Neural cell (in vitro differentiated cells): Measurements from ENCODE around the gene ROR2. TPM values are rescaled to one million over a fixed set of nuclear protein-coding genes. Genes with fewer than 3 reads are reported as not detected.

Source experiments
- H2AFZ ChIP-seq: fragments of 200-600, 300-800 bp; sonication (generic), shearing (Covaris generic); 2 replicates; pipeline ENCODE4 v1.6.0; 2014; ENCODE audit warnings: low read depth, mild to moderate bottlenecking, antibody characterized with exemption, low read length, moderate library complexity
- H3F3A ChIP-seq: fragments of 200-600 bp; shearing (Covaris generic); 2 replicates; pipeline ENCODE4 v1.6.1; 2016; ENCODE audit warnings: mild to moderate bottlenecking, moderate library complexity, mixed read lengths, antibody characterized with exemption, low read length; ENCODE audit not compliant: insufficient read depth, poor library complexity, severe bottlenecking
- H3K27ac ChIP-seq: fragments of 200-600, 300-800 bp; sonication (generic), shearing (Covaris generic); 2 replicates; pipeline ENCODE4 v1.5.1; 2014; ENCODE audit warnings: mild to moderate bottlenecking, low read length, moderate library complexity
- H3K27me3 ChIP-seq: fragments of 300-800, 200-600 bp; sonication (generic), shearing (Covaris generic); 2 replicates; pipeline ENCODE4 v1.6.0; 2014; ENCODE audit warnings: mild to moderate bottlenecking, low read depth, low read length, moderate library complexity; ENCODE audit not compliant: insufficient read depth
- H3K36me3 ChIP-seq: fragments of 300-800, 200-600 bp; sonication (generic), shearing (Covaris generic); 2 replicates; pipeline ENCODE4 v1.5.1; 2014; ENCODE audit warnings: mild to moderate bottlenecking, antibody characterized with exemption, low read length, moderate library complexity; ENCODE audit not compliant: insufficient read depth
- H3K4me2 ChIP-seq: fragments of 300-800, 200-600 bp; sonication (generic), shearing (Covaris generic); 2 replicates; pipeline ENCODE4 v1.6.0; 2014; ENCODE audit warnings: mild to moderate bottlenecking, low read length
- H3K4me3 ChIP-seq: fragments of 300-800, 200-600 bp; sonication (generic), shearing (Covaris generic); 2 replicates; pipeline ENCODE4 v1.5.1; 2014; ENCODE audit warnings: mild to moderate bottlenecking, low read length, moderate library complexity
- H3K79me2 ChIP-seq: fragments of 200-600 bp; shearing (Covaris generic); replicated peaks from 2 replicates; pipeline ENCODE4 v1.6.0; 2014; ENCODE audit warnings: mild to moderate bottlenecking, low read length, moderate library complexity; ENCODE audit not compliant: insufficient read depth
- H3K9ac ChIP-seq: fragments of 300-800, 200-600 bp; sonication (generic), shearing (Covaris generic); 2 replicates; pipeline ENCODE4 v1.6.1; 2016; ENCODE audit warnings: mild to moderate bottlenecking, low read length, mixed read lengths
- H3K9me2 ChIP-seq: fragments of 200-600 bp; shearing (Covaris generic); 2 replicates; pipeline ENCODE4 v1.6.1; 2016; ENCODE audit warnings: mild to moderate bottlenecking, low read length, mixed read lengths; ENCODE audit not compliant: insufficient read depth
- H3K9me3 ChIP-seq: fragments of 200-600, 300-800 bp; sonication (generic), shearing (Covaris generic); 2 replicates; pipeline ENCODE4 v1.6.1; 2016; ENCODE audit warnings: mild to moderate bottlenecking, mixed run types, low read length, moderate library complexity, mixed read lengths
- H4K20me1 ChIP-seq: fragments of 200-600 bp; shearing (Covaris generic); 2 replicates; pipeline ENCODE4 v1.6.1; 2016; ENCODE audit warnings: mild to moderate bottlenecking, mixed run types; ENCODE audit not compliant: insufficient read depth
- CTCF ChIP-seq: fragments of 450-650 bp; IDR thresholded peaks from 2 replicates; pipeline ENCODE4 v1.5.1; 2014; ENCODE audit warnings: antibody characterized with exemption, mild to moderate bottlenecking, moderate library complexity; ENCODE audit not compliant: poor library complexity, severe bottlenecking
- EP300 ChIP-seq: fragments of 450-650 bp; conservative IDR thresholded peaks from 2 replicates; pipeline ENCODE4 v1.6.1; 2014; ENCODE audit warnings: antibody characterized with exemption, mild to moderate bottlenecking, moderate library complexity; ENCODE audit not compliant: poor library complexity, severe bottlenecking
- EZH2 ChIP-seq: fragments of 200-600, 300-800 bp; shearing (Covaris generic), sonication (generic); IDR thresholded peaks from 2 replicates; pipeline ENCODE4 v1.6.1; 2014; ENCODE audit warnings: antibody characterized with exemption, low read length, borderline replicate concordance, mild to moderate bottlenecking; ENCODE audit not compliant: insufficient read depth, poor library complexity, severe bottlenecking
- MXI1 ChIP-seq: fragments of 450-650 bp; conservative IDR thresholded peaks from 2 replicates; pipeline ENCODE4 v1.6.1; 2014; ENCODE audit warnings: antibody characterized with exemption, mild to moderate bottlenecking; ENCODE audit not compliant: poor library complexity, severe bottlenecking
- POLR2AphosphoS5 ChIP-seq: IDR thresholded peaks from 2 replicates; pipeline ENCODE4 v1.6.1; 2012
- RAD21 ChIP-seq: fragments of 450-650 bp; conservative IDR thresholded peaks from 2 replicates; pipeline ENCODE4 v1.6.1; 2014; ENCODE audit warnings: antibody characterized with exemption, mild to moderate bottlenecking, moderate library complexity
- REST ChIP-seq: IDR thresholded peaks from 2 replicates; pipeline ENCODE4 v1.6.1; 2012; ENCODE audit warnings: borderline replicate concordance
- SMC3 ChIP-seq: fragments of 450-650 bp; conservative IDR thresholded peaks from 2 replicates; pipeline ENCODE4 v1.6.1; 2014; ENCODE audit warnings: antibody characterized with exemption, mild to moderate bottlenecking, moderate library complexity; ENCODE audit not compliant: poor library complexity
- TAF1 ChIP-seq: IDR thresholded peaks from 2 replicates; pipeline ENCODE4 v1.6.1; 2012; ENCODE audit warnings: low read depth
- polyA plus RNA-seq: library from polyadenylated mRNA; depleted of rRNA; stranded (reverse); fragments of >200 nt; gene quantifications from 2 replicates; pipeline ENCODE4 v1.2.3, GENCODE V29; 2014

The ROR2 gene
- polyA plus RNA-seq, 1 donor from 2014 or later: 0.33 TPM

GRCh38 chr9:91880378-91880972 is 69.6 kb downstream of the ROR2 start:
- Histone ChIP-seq H3K9me2 (no peaks in the 10 kb centered on the region), H3K36me3 (no peaks in the 10 kb centered on the region), H2AFZ (no peak overlapping the region), H3F3A (no peaks in the 10 kb centered on the region), H3K9me3 (no peaks in the 10 kb centered on the region), H3K4me2 (no peak overlapping the region), H4K20me1 (no peaks in the 10 kb centered on the region), H3K4me3 (no peak overlapping the region), H3K9ac (no peak overlapping the region), H3K79me2 (no peaks in the 10 kb centered on the region), H3K27me3 (no peaks in the 10 kb centered on the region), H3K27ac (no peak overlapping the region)
- TF ChIP-seq MXI1 (no peak), TAF1 (no peak), CTCF (no peak), SMC3 (no peak), EZH2 (no peak), POLR2AphosphoS5 (no peak), REST (no peak), EP300 (no peak), RAD21 (no peak)

GRCh38 chr9:91879231-91879630 is 70.8 kb downstream of the ROR2 start:
- H3K27ac ChIP-seq: no peak overlapping the region
- TF ChIP-seq RAD21: no peak
- no peak for TF ChIP-seq REST
- no peak for TF ChIP-seq POLR2AphosphoS5
- no peak for TF ChIP-seq MXI1
- TF ChIP-seq CTCF: no peak
- no peak for TF ChIP-seq SMC3
- TF ChIP-seq EP300: no peak
- TF ChIP-seq EZH2: no peak
- TF ChIP-seq TAF1: no peak
- H3K9ac ChIP-seq: no peak overlapping the region
- H3K36me3 ChIP-seq: no peaks in the 10 kb centered on the region
- H3K4me3 ChIP-seq: no peak overlapping the region
- H3F3A ChIP-seq: no peaks in the 10 kb centered on the region
- no peaks in the 10 kb centered on the region for H3K9me2 ChIP-seq
- H4K20me1 ChIP-seq: no peaks in the 10 kb centered on the region
- H3K9me3 ChIP-seq: no peaks in the 10 kb centered on the region
- H3K79me2 ChIP-seq: no peaks in the 10 kb centered on the region
- no peaks in the 10 kb centered on the region for H3K27me3 ChIP-seq
- no peak overlapping the region for H2AFZ ChIP-seq
- no peak overlapping the region for H3K4me2 ChIP-seq
